ENCODE measurements around the gene EMILIN2. TPM values are rescaled to one million over a fixed set of nuclear protein-coding genes. Genes with fewer than 3 reads are reported as not detected.

EMILIN2 gene
- total and polyA plus RNA-seq, 2 donors (not counting 1 experiment from before 2014, with no cell fraction given) = 2.5 to 48.2 TPM

- no peaks in the 10 kb centered on the region for H3K4me1 ChIP-seq (ENCODE audit: control insufficient read depth in 2 of 2, insufficient read depth in 2 of 2, low read length in 2 of 2)
- H4K20me1 ChIP-seq (ENCODE audit: control insufficient read depth, insufficient read depth, low read length, poor library complexity, severe bottlenecking) = no peaks in the 10 kb centered on the region
- no peak overlapping the region for H3K9ac ChIP-seq (ENCODE audit: low read length)
- no peak for DNase-seq
- Mint-ChIP-seq H3K4me1 (peaks cover 2% of the 10 kb centered on the region), H3K27ac (no peak overlapping the region), H3K4me3 (no peak overlapping the region), H3K9me3 (ENCODE audit: insufficient read depth) (no peaks in the 10 kb centered on the region), H3K27me3 (no peaks in the 10 kb centered on the region)
- CTCF ChIA-PET = no interaction called here
- TF ChIP-seq, protein P1, sequence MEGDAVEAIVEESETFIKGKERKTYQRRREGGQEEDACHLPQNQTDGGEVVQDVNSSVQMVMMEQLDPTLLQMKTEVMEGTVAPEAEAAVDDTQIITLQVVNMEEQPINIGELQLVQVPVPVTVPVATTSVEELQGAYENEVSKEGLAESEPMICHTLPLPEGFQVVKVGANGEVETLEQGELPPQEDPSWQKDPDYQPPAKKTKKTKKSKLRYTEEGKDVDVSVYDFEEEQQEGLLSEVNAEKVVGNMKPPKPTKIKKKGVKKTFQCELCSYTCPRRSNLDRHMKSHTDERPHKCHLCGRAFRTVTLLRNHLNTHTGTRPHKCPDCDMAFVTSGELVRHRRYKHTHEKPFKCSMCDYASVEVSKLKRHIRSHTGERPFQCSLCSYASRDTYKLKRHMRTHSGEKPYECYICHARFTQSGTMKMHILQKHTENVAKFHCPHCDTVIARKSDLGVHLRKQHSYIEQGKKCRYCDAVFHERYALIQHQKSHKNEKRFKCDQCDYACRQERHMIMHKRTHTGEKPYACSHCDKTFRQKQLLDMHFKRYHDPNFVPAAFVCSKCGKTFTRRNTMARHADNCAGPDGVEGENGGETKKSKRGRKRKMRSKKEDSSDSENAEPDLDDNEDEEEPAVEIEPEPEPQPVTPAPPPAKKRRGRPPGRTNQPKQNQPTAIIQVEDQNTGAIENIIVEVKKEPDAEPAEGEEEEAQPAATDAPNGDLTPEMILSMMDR (IDR thresholded peaks at IDR 0.05) = no peak
- no peak for TF ChIP-seq EZH2 (IDR thresholded peaks at IDR 0.05; ENCODE audit: borderline replicate concordance, insufficient read depth, low read depth, low read length, poor library complexity, severe bottlenecking)
- intact Hi-C loops (cut with micrococcal nuclease) = no loop called here
- no peak overlapping the region for H3K27ac ChIP-seq (ENCODE audit: low read length in 2 of 2)
- ATAC-seq (ENCODE audit: low read depth) = no peak
- 88% methylated on average over 7 of the region's 11 CpGs for WGBS (ENCODE audit: insufficient coverage)
- peaks cover 0 to 4% (median 0%) of the 10 kb centered on the region in 3 donors for H3K9me3 ChIP-seq (ENCODE audit: control extremely low read depth in 1 of 3, control insufficient read depth in 2 of 3, insufficient read depth in 1 of 3, low read length in 2 of 3)
- no peaks in the 10 kb centered on the region for H3K79me2 ChIP-seq (ENCODE audit: control insufficient read depth, insufficient read depth, low read length)
- POLR2A ChIA-PET = no interaction called here
- H3K4me2 ChIP-seq (replicated peaks; ENCODE audit: low read depth, low read length, poor library complexity, severe bottlenecking) = no peak overlapping the region
- no peaks in the 10 kb centered on the region for H3K36me3 ChIP-seq (replicated peaks in 1 of 2; ENCODE audit: control extremely low read depth in 1 of 2, control insufficient read depth in 1 of 2, extremely low read depth in 1 of 2, insufficient read depth in 2 of 2, low read length in 1 of 2)
- peaks cover 0 to 4% (median 0%) of the 10 kb centered on the region in 4 experiments for H3K27me3 ChIP-seq (replicated peaks in 1 of 4; ENCODE audit: control extremely low read depth in 1 of 4, control insufficient read depth in 3 of 4, insufficient read depth in 4 of 4, low read length in 3 of 4)
- H2AFZ ChIP-seq (ENCODE audit: insufficient read depth, low read depth, low read length, poor library complexity, severe bottlenecking) = no peak overlapping the region
- H3K4me3 ChIP-seq (ENCODE audit: control extremely low read depth in 1 of 5, extremely low read depth in 1 of 5, insufficient read depth in 1 of 5, low read depth in 2 of 5, low read length in 4 of 5) = no peak overlapping the region
Measured at GRCh38 chr18:2894131-2894840, 47.5 kb downstream of the EMILIN2 start.

GRCh38 chr18:2894841-2895370 is 48.1 kb downstream of the EMILIN2 start:
- intact Hi-C loops (cut with micrococcal nuclease) = no loop called here
- no peaks in the 10 kb centered on the region for H4K20me1 ChIP-seq (ENCODE audit: control insufficient read depth, insufficient read depth, low read length, poor library complexity, severe bottlenecking)
- H3K4me1 ChIP-seq (ENCODE audit: control insufficient read depth in 2 of 2, insufficient read depth in 2 of 2, low read length in 2 of 2) = no peaks in the 10 kb centered on the region
- Mint-ChIP-seq H3K4me3 (no peak overlapping the region), H3K4me1 (peaks cover 2% of the 10 kb centered on the region), H3K9me3 (ENCODE audit: insufficient read depth) (no peaks in the 10 kb centered on the region), H3K27ac (no peak overlapping the region), H3K27me3 (no peaks in the 10 kb centered on the region)
- no peak overlapping the region for H2AFZ ChIP-seq (ENCODE audit: insufficient read depth, low read depth, low read length, poor library complexity, severe bottlenecking)
- ChIA-PET CTCF (no interaction called here), POLR2A (no interaction called here)
- H3K9me3 ChIP-seq (ENCODE audit: control extremely low read depth in 1 of 3, control insufficient read depth in 2 of 3, insufficient read depth in 1 of 3, low read length in 2 of 3) = peaks cover 0 to 4% (median 0%) of the 10 kb centered on the region in 3 donors
- H3K4me2 ChIP-seq (replicated peaks; ENCODE audit: low read depth, low read length, poor library complexity, severe bottlenecking) = no peak overlapping the region
- H3K36me3 ChIP-seq (replicated peaks in 1 of 2; ENCODE audit: control extremely low read depth in 1 of 2, control insufficient read depth in 1 of 2, extremely low read depth in 1 of 2, insufficient read depth in 2 of 2, low read length in 1 of 2) = no peaks in the 10 kb centered on the region
- TF ChIP-seq EZH2 (IDR thresholded peaks at IDR 0.05; ENCODE audit: borderline replicate concordance, insufficient read depth, low read depth, low read length, poor library complexity, severe bottlenecking) = no peak
- TF ChIP-seq, protein P1 (IDR thresholded peaks at IDR 0.05) = no peak
- no peak for DNase-seq
- no peak overlapping the region for H3K4me3 ChIP-seq (ENCODE audit: control extremely low read depth in 1 of 5, extremely low read depth in 1 of 5, insufficient read depth in 1 of 5, low read depth in 2 of 5, low read length in 4 of 5)
- H3K9ac ChIP-seq (ENCODE audit: low read length) = no peak overlapping the region
- no peak overlapping the region for H3K27ac ChIP-seq (ENCODE audit: low read length in 2 of 2)
- 100% methylated on average over 1 of the region's 2 CpGs for WGBS (ENCODE audit: insufficient coverage)
- H3K79me2 ChIP-seq (ENCODE audit: control insufficient read depth, insufficient read depth, low read length) = no peaks in the 10 kb centered on the region
- H3K27me3 ChIP-seq (replicated peaks in 1 of 4; ENCODE audit: control extremely low read depth in 1 of 4, control insufficient read depth in 3 of 4, insufficient read depth in 4 of 4, low read length in 3 of 4) = peaks cover 0 to 4% (median 0%) of the 10 kb centered on the region in 4 experiments
- ATAC-seq (ENCODE audit: low read depth) = no peak
